ENCODE measurements around the gene EIF3I. TPM values are rescaled to one million over a fixed set of nuclear protein-coding genes. Genes with fewer than 3 reads are reported as not detected.
A peak's percentile ranks its signal among the peaks of the same experiment; 100 is the strongest.

Gene EIF3I
- total and polyA plus RNA-seq, 2 of the 8 experiments (the other 6 are each of a cell fraction or from before 2014, with no cell fraction given), result 247 to 346 TPM

DNA sequence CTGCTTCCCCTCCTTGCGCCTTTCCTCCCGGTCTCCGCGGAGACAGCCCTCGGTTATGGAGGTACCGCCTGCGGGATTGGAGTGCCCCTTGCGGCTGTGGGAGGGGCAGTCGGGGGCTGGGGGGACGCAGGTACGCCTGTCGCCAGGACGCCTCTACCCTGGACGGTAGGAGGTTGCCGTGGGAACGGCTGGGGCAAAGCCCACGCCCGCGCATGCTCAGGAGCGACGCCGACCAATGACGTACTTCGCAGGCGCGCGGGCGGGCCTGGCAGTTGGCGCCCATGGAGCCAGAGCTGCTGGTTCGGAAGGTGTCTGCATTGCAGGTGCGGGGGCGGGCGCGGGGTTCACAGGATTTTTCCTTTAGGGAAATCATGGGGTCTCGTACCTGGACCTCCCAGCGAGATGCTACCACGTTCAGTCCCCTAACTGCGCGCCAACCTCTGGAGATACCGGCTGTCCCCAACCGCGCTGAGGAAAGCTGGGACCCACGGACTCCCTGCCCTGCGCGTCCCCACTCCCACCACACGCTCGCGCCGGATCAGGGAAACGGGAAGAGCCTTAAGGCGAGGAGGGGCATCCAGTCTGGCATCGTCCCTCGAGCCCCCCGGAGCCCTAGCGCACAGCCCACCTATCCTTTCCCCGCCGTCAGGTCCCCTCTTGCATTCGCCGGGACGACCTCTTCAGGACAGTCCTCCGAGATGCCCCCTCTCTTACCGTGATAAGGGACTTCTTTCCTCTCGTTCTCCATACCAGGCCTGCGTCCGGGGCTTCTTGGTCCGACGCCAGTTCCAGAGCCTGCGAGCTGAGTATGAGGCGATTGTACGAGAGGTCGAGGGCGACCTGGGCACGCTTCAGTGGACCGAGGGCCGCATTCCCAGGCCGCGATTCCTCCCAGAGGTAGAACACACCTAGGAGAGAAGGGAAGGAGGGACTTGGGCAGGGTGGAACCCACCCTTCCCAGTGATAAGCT lies 16.5 kb upstream of the EIF3I start, which contains the start of gene IQCC (continued):
- TF ChIP-seq, protein P1, sequence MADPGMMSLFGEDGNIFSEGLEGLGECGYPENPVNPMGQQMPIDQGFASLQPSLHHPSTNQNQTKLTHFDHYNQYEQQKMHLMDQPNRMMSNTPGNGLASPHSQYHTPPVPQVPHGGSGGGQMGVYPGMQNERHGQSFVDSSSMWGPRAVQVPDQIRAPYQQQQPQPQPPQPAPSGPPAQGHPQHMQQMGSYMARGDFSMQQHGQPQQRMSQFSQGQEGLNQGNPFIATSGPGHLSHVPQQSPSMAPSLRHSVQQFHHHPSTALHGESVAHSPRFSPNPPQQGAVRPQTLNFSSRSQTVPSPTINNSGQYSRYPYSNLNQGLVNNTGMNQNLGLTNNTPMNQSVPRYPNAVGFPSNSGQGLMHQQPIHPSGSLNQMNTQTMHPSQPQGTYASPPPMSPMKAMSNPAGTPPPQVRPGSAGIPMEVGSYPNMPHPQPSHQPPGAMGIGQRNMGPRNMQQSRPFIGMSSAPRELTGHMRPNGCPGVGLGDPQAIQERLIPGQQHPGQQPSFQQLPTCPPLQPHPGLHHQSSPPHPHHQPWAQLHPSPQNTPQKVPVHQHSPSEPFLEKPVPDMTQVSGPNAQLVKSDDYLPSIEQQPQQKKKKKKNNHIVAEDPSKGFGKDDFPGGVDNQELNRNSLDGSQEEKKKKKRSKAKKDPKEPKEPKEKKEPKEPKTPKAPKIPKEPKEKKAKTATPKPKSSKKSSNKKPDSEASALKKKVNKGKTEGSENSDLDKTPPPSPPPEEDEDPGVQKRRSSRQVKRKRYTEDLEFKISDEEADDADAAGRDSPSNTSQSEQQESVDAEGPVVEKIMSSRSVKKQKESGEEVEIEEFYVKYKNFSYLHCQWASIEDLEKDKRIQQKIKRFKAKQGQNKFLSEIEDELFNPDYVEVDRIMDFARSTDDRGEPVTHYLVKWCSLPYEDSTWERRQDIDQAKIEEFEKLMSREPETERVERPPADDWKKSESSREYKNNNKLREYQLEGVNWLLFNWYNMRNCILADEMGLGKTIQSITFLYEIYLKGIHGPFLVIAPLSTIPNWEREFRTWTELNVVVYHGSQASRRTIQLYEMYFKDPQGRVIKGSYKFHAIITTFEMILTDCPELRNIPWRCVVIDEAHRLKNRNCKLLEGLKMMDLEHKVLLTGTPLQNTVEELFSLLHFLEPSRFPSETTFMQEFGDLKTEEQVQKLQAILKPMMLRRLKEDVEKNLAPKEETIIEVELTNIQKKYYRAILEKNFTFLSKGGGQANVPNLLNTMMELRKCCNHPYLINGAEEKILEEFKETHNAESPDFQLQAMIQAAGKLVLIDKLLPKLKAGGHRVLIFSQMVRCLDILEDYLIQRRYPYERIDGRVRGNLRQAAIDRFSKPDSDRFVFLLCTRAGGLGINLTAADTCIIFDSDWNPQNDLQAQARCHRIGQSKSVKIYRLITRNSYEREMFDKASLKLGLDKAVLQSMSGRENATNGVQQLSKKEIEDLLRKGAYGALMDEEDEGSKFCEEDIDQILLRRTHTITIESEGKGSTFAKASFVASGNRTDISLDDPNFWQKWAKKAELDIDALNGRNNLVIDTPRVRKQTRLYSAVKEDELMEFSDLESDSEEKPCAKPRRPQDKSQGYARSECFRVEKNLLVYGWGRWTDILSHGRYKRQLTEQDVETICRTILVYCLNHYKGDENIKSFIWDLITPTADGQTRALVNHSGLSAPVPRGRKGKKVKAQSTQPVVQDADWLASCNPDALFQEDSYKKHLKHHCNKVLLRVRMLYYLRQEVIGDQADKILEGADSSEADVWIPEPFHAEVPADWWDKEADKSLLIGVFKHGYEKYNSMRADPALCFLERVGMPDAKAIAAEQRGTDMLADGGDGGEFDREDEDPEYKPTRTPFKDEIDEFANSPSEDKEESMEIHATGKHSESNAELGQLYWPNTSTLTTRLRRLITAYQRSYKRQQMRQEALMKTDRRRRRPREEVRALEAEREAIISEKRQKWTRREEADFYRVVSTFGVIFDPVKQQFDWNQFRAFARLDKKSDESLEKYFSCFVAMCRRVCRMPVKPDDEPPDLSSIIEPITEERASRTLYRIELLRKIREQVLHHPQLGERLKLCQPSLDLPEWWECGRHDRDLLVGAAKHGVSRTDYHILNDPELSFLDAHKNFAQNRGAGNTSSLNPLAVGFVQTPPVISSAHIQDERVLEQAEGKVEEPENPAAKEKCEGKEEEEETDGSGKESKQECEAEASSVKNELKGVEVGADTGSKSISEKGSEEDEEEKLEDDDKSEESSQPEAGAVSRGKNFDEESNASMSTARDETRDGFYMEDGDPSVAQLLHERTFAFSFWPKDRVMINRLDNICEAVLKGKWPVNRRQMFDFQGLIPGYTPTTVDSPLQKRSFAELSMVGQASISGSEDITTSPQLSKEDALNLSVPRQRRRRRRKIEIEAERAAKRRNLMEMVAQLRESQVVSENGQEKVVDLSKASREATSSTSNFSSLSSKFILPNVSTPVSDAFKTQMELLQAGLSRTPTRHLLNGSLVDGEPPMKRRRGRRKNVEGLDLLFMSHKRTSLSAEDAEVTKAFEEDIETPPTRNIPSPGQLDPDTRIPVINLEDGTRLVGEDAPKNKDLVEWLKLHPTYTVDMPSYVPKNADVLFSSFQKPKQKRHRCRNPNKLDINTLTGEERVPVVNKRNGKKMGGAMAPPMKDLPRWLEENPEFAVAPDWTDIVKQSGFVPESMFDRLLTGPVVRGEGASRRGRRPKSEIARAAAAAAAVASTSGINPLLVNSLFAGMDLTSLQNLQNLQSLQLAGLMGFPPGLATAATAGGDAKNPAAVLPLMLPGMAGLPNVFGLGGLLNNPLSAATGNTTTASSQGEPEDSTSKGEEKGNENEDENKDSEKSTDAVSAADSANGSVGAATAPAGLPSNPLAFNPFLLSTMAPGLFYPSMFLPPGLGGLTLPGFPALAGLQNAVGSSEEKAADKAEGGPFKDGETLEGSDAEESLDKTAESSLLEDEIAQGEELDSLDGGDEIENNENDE (IDR thresholded peaks at IDR 0.05; ENCODE audit: insufficient replicate concordance, low read length), result no peak
- TF ChIP-seq POLR2AphosphoS5 (IDR thresholded peaks at IDR 0.05; ENCODE audit: low read depth, low read length), result peak; percentile 63; the same call in 1 of the 2 replicates
- TF ChIP-seq, protein P2, sequence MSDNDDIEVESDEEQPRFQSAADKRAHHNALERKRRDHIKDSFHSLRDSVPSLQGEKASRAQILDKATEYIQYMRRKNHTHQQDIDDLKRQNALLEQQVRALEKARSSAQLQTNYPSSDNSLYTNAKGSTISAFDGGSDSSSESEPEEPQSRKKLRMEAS (IDR thresholded peaks at IDR 0.05), result peak; percentile 79
- TF ChIP-seq PHF8 (conservative IDR thresholded peaks at IDR 0.05; ENCODE audit: low read depth, low read length), result peak; percentile 72
- no peak for TF ChIP-seq SP4 (IDR thresholded peaks at IDR 0.05; ENCODE audit: low read length)
- TF ChIP-seq, protein P3, sequence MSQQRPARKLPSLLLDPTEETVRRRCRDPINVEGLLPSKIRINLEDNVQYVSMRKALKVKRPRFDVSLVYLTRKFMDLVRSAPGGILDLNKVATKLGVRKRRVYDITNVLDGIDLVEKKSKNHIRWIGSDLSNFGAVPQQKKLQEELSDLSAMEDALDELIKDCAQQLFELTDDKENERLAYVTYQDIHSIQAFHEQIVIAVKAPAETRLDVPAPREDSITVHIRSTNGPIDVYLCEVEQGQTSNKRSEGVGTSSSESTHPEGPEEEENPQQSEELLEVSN (IDR thresholded peaks at IDR 0.05), result no peak; the same call in 1 of the 2 replicates
- peak; percentile 73 for TF ChIP-seq KDM5A (IDR thresholded peaks at IDR 0.05; ENCODE audit: low read length)
- TF ChIP-seq TAF1 (IDR thresholded peaks at IDR 0.05; ENCODE audit: low read depth, low read length), result peak; percentile 81
- TF ChIP-seq CHD2 (IDR thresholded peaks at IDR 0.05; ENCODE audit: low read length), result no peak
